Stimulated activated CD8-positive, alpha-beta memory T cell treated with anti-CD3 and anti-CD28 coated beads, Interleukin-4, amount 100 ng/mL, for 48 hours (primary cell): ENCODE measurements around the gene ODC1.

Experiments
- DNase-seq: peaks from one replicate; pipeline ENCODE4 v3.0.0-alpha.2; 2020

The ODC1 gene

GRCh38 chr2:10433264-10433946 is 14.7 kb downstream of the ODC1 start:
- DNase-seq, result no peak

GRCh38 chr2:10432311-10433181 is 15.6 kb downstream of the ODC1 start:
- DNase-seq, result peak; percentile 48

GRCh38 chr2:10431797-10432196 is 16.3 kb downstream of the ODC1 start:
- peak; percentile 45 for DNase-seq

GRCh38 chr2:10430886-10431622 is 17.1 kb downstream of the ODC1 start:
- DNase-seq, result no peak

GRCh38 chr2:10428924-10429323 is 19.2 kb downstream of the ODC1 start:
- DNase-seq, result no peak

GRCh38 chr2:10428355-10428754 is 19.8 kb downstream of the ODC1 start:
- no peak for DNase-seq

- DNase-seq, result no peak
Observed at GRCh38 chr2:10427618-10427949, 20.5 kb downstream of the ODC1 start.

GRCh38 chr2:10426726-10427617 is 21.2 kb downstream of the ODC1 start:
- no peak for DNase-seq

GRCh38 chr2:10425699-10426098 is 22.4 kb downstream of the ODC1 start:
- no peak for DNase-seq

GRCh38 chr2:10424916-10425505 is 23.1 kb downstream of the ODC1 start:
- DNase-seq, result no peak

GRCh38 chr2:10424051-10424450 is 24.1 kb downstream of the ODC1 start:
- DNase-seq, result no peak

- DNase-seq, result no peak
Observed at GRCh38 chr2:10423400-10423774, 24.7 kb downstream of the ODC1 start.

- no peak for DNase-seq
Observed at GRCh38 chr2:10422732-10423399, 25.3 kb downstream of the ODC1 start.

GRCh38 chr2:10422251-10422650 is 25.9 kb downstream of the ODC1 start:
- no peak for DNase-seq

GRCh38 chr2:10419553-10420257 is 28.4 kb downstream of the ODC1 start:
- no peak for DNase-seq

GRCh38 chr2:10417551-10418335 is 30.4 kb downstream of the ODC1 start:
- DNase-seq, result no peak

GRCh38 chr2:10415640-10416039 is 32.5 kb downstream of the ODC1 start:
- DNase-seq, result no peak

GRCh38 chr2:10415048-10415447 is 33.1 kb downstream of the ODC1 start:
- no peak for DNase-seq

GRCh38 chr2:10414591-10414990 is 33.5 kb downstream of the ODC1 start:
- no peak for DNase-seq

GRCh38 chr2:10413991-10414451 is 34.1 kb downstream of the ODC1 start:
- no peak for DNase-seq
